Pancreas (tissue), 10 donors: ENCODE data around the gene RTCA. TPM values are rescaled to one million over a fixed set of nuclear protein-coding genes. Genes with fewer than 3 reads are reported as not detected.

Experiments
- ATAC-seq, 4 donors: fragments of 200-7000 bp; cut with Tn5 transposase; one replicate each; pipeline versions ENCODE4 v1.8.0 to v1.9.1; 2020; ENCODE audit warnings: mild to moderate bottlenecking in 4 of 4, moderate library complexity in 4 of 4
- DNase-seq, 6 donors: peaks; one replicate each; pipeline ENCODE4 v3.0.0-alpha.2; 2020
- FAIRE-seq: peaks from 2 replicates; lab custom pipeline; 2012; peaks lifted over from hg19 to GRCh38; lab: Jason Lieb, UNC
- H3K27ac ChIP-seq, 4 donors: fragments of 200-600 bp; sonication (generic); 1 replicate in 3 of 4; 2 replicates in 1 of 4; pipeline versions ENCODE4 v1.5.0 to v1.8.0; 2020
- H3K27me3 ChIP-seq, 4 donors: fragments of 200-600 bp; one replicate each; pipeline ENCODE4 v1.8.0; 2021
- H3K36me3 ChIP-seq, 3 donors: fragments of 200-600 bp; sonication (generic) in 1 of 3; one replicate each; pipeline versions ENCODE4 v1.5.0 to v1.8.0; 2020 to 2021
- H3K4me1 ChIP-seq, 3 donors: fragments of 200-600 bp; one replicate each; pipeline ENCODE4 v1.8.0; 2021
- H3K4me3 ChIP-seq, 4 donors: fragments of 200-600 bp; sonication (generic) in 2 of 4; one replicate each; pipeline versions ENCODE4 v1.5.0 to v1.8.0; 2020 to 2021
- H3K9me3 ChIP-seq, 4 donors: fragments of 200-600 bp; one replicate each; pipeline ENCODE4 v1.8.0; 2021
- CTCF ChIP-seq, 4 donors: fragments of 200-600 bp; sonication (generic) in 3 of 4; IDR thresholded peaks; one replicate each; pipeline versions ENCODE4 v1.5.0 to v1.8.0; 2021; ENCODE audit warnings: antibody characterized with exemption in 4 of 4
- WGBS, 2 donors: extraction: QIAGEN DNeasy Blood & Tissue Kit; methylation state at CpG; one replicate each; pipeline ENCODE4 v1.1.7; 2013; 5-methylcytosine and 5-hydroxymethylcytosine counted together
- intact Hi-C, 3 donors: fragments of 100-400 bp; cut with DNase I; formaldehyde crosslinking; loops; one replicate each; pipeline versions ENCODE4 v1.11.1 to v1.14.2; 2022
- polyA plus RNA-seq, 2 donors: library from polyadenylated mRNA; stranded (reverse); fragments of 200-250 nt; gene quantifications; one replicate each; pipeline ENCODE4 v1.2.3, GENCODE V29; 2013
- total RNA-seq, 6 donors: library from RNA; stranded (reverse); fragmentation: NEBNext Ultra II Directional in 4 of 6; extraction: Animal tissue kit (Norgen Biotek cat#: 25700) in 4 of 6; gene quantifications; one replicate each; pipeline versions ENCODE4 v1.2.1 to v1.2.4, GENCODE V29; 2021 to 2023
- donor health status: healthy with polysubstance abuse.
- donor health status: DM: no; HTN: no; CAD: no; lungs with moderate emphysema.
- donor health status: DM: no; HTN: no; CAD: no.
- donor health status: control.
- donor health status: control.
- donor health status: Bipolar disorder and iron deficiency.
- donor health status: DM: yes; HTN: yes; CAD: no.
- donor health status: DM: no; HTN: no; CAD: no.
- donor health status: DM: no; HTN: no; CAD: no.
- donor health status: DM: yes; HTN: yes; CAD: no.

Gene RTCA
- total and polyA plus RNA-seq, 8 donors, result 14.7 to 21.9 (median 19.2) TPM

GRCh38 chr1:100308777-100309176, 42.8 kb downstream of the RTCA start:
- no peak for TF ChIP-seq CTCF (IDR thresholded peaks at IDR 0.05)
- no peaks in the 10 kb centered on the region for H3K9me3 ChIP-seq
- DNase-seq (no peak), ATAC-seq (no peak), FAIRE-seq (peak; percentile 32)
- H3K4me3 ChIP-seq, result no peak overlapping the region
- no peaks in the 10 kb centered on the region for H3K27me3 ChIP-seq
- no peaks in the 10 kb centered on the region for H3K36me3 ChIP-seq
- no peak overlapping the region for H3K27ac ChIP-seq
- WGBS, 2 donors, result 61 to 70% methylated on average over 2 of the region's 2 CpGs
- intact Hi-C loops, result no loop called here
- no peaks in the 10 kb centered on the region for H3K4me1 ChIP-seq

- intact Hi-C loops, result no loop called here
Observed at GRCh38 chr1:100309863-100310262, 43.8 kb downstream of the RTCA start.

GRCh38 chr1:100313382-100313781, 47.4 kb downstream of the RTCA start:
- 36 to 52% methylated on average over 4 of the region's 4 CpGs for WGBS, 2 donors
- FAIRE-seq (no peak), ATAC-seq (no peak), DNase-seq (no peak)
- Histone ChIP-seq H3K36me3 (no peaks in the 10 kb centered on the region), H3K27ac (no peak overlapping the region), H3K27me3 (no peaks in the 10 kb centered on the region), H3K9me3 (no peaks in the 10 kb centered on the region), H3K4me1 (no peaks in the 10 kb centered on the region), H3K4me3 (no peak overlapping the region)
- no peak for TF ChIP-seq CTCF (IDR thresholded peaks at IDR 0.05)
- intact Hi-C loops, result no loop called here

More at GRCh38 chr1:100309863-100310262, 43.8 kb downstream of the RTCA start:
- no peaks in the 10 kb centered on the region for H3K36me3 ChIP-seq
- no peak for TF ChIP-seq CTCF (IDR thresholded peaks at IDR 0.05)
- H3K4me3 ChIP-seq, result no peak overlapping the region
- no peak for FAIRE-seq
- H3K27ac ChIP-seq, result no peak overlapping the region
- no peaks in the 10 kb centered on the region for H3K9me3 ChIP-seq
- H3K4me1 ChIP-seq, result no peaks in the 10 kb centered on the region
- no peaks in the 10 kb centered on the region for H3K27me3 ChIP-seq
- no peak for ATAC-seq
- DNase-seq, result no peak

GRCh38 chr1:100316622-100317021, 50.6 kb downstream of the RTCA start:
- Histone ChIP-seq H3K4me3 (no peak overlapping the region), H3K4me1 (no peaks in the 10 kb centered on the region), H3K36me3 (no peaks in the 10 kb centered on the region), H3K27me3 (no peaks in the 10 kb centered on the region), H3K27ac (no peak overlapping the region), H3K9me3 (no peaks in the 10 kb centered on the region)
- intact Hi-C loops, result no loop called here
- no peak for ATAC-seq
- DNase-seq, result no peak
- no peak for TF ChIP-seq CTCF (IDR thresholded peaks at IDR 0.05)
- no peak for FAIRE-seq

- WGBS, 2 donors, result 73 to 83% methylated on average over 2 of the region's 2 CpGs
- no peak for ATAC-seq
- intact Hi-C loops, result no loop called here
Observed at GRCh38 chr1:100320311-100321099, 54.5 kb downstream of the RTCA start.

More at GRCh38 chr1:100320311-100321099, 54.5 kb downstream of the RTCA start:
- no peak overlapping the region for H3K4me3 ChIP-seq
- FAIRE-seq, result no peak
- no peak for DNase-seq
- no peaks in the 10 kb centered on the region for H3K27me3 ChIP-seq
- no peak overlapping the region for H3K27ac ChIP-seq
- no peaks in the 10 kb centered on the region for H3K4me1 ChIP-seq
- TF ChIP-seq CTCF (IDR thresholded peaks at IDR 0.05), result no peak
- no peaks in the 10 kb centered on the region for H3K9me3 ChIP-seq
- no peaks in the 10 kb centered on the region for H3K36me3 ChIP-seq
